Neutrophil (primary cell): Measurements from ENCODE around the gene LEF1.
A peak's percentile ranks its signal among the peaks of the same experiment; 100 is the strongest.

Experiments
- H3K27ac ChIP-seq: fragments of 200-600 bp; sonication (generic); 2 replicates; pipeline ENCODE4 v1.5.1; 2016; ENCODE audit warnings: mild to moderate bottlenecking, moderate library complexity
- H3K27me3 ChIP-seq: fragments of 200-600 bp; sonication (generic); 2 replicates; pipeline ENCODE4 v1.6.0; 2016; ENCODE audit warnings: mild to moderate bottlenecking
- H3K36me3 ChIP-seq: fragments of 200-600 bp; sonication (generic); 2 replicates; pipeline ENCODE4 v1.5.1; 2017
- H3K4me1 ChIP-seq, 2 experiments: fragments of 200-600 bp in 1 of 2; sonication (generic) in 1 of 2; 1 replicate in 1 of 2; 2 replicates in 1 of 2; pipeline versions ENCODE4 v1.5.1 to v1.6.1; 2013 to 2016; ENCODE audit warnings: low read depth in 1 of 2, low read length in 1 of 2, mild to moderate bottlenecking in 1 of 2, moderate library complexity in 1 of 2; ENCODE audit not compliant: control insufficient read depth in 1 of 2, insufficient read depth in 1 of 2
- H3K4me3 ChIP-seq, 2 experiments: fragments of 200-600 bp in 1 of 2; sonication (generic) in 1 of 2; 1 replicate in 1 of 2; 2 replicates in 1 of 2; pipeline ENCODE4 v1.5.1; 2013 to 2016; ENCODE audit warnings: low read depth in 1 of 2, low read length in 1 of 2, mild to moderate bottlenecking in 1 of 2, moderate library complexity in 1 of 2
- H3K9me3 ChIP-seq: fragments of 200-600 bp; sonication (generic); 2 replicates; pipeline ENCODE4 v1.5.1; 2016
- TF ChIP-seq, protein P1 (sequence below): fragments of 200-600 bp; sonication (generic); IDR thresholded peaks from 2 replicates; pipeline ENCODE4 v1.5.1; 2016; ENCODE audit warnings: antibody characterized with exemption

Gene LEF1

DNA sequence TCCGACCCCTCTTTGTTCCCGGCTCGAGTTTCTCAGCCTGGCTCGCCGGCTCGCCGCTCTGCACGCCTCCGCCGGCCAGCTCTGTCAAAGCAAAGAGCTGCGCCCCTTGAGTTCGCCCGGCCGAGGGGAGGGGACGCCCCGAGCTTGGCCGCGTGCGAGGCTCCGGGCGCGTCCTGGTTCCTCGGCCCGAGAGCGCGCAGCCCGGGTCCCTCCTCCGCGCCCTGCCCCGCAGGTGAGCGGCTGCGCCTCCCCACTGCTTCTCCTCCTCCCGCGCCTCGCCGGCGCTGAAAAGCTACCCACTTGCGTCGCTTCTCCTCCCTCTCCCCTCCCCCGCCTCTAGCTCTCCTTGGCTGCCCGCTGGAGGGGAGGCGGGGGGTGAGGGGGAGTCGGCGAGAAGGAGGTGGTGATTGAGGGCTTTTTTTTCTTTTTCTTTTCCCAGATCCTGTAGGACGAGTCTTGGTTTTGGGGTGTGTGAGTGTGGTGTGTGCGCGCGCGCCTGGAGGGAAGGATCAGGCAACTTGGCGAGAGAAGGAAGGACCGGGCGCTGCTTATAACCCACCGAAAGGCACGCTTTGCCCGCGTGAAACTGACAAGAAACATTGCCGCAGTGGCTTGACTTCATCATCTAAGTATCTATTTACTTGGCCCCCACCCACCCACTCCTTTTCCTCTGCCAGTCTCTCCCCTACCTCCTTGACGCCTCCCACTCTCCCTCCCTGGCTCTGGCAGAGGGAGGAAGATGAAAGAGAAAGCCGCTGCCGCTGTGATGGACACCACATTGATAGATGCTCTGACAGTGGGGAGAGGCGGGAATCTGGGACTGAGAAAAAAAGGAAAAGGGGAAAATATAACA, at the start of gene LEF1:
LEF1 (minus strand) TSS at position 262 of the 853 bp plus-strand sequence. CDS start 1,165 bp downstream, outside the sequence.
- TF ChIP-seq, protein P1, sequence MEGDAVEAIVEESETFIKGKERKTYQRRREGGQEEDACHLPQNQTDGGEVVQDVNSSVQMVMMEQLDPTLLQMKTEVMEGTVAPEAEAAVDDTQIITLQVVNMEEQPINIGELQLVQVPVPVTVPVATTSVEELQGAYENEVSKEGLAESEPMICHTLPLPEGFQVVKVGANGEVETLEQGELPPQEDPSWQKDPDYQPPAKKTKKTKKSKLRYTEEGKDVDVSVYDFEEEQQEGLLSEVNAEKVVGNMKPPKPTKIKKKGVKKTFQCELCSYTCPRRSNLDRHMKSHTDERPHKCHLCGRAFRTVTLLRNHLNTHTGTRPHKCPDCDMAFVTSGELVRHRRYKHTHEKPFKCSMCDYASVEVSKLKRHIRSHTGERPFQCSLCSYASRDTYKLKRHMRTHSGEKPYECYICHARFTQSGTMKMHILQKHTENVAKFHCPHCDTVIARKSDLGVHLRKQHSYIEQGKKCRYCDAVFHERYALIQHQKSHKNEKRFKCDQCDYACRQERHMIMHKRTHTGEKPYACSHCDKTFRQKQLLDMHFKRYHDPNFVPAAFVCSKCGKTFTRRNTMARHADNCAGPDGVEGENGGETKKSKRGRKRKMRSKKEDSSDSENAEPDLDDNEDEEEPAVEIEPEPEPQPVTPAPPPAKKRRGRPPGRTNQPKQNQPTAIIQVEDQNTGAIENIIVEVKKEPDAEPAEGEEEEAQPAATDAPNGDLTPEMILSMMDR: no peak
- Histone ChIP-seq H3K36me3 (no peaks in the 10 kb centered on the region), H3K4me1 (peaks cover 36 to 48% of the 10 kb centered on the region in 2 experiments), H3K4me3 (peak within 1 kb of the TSS; percentile 38 to 45), H3K27me3 (peaks cover 100% of the 10 kb centered on the region), H3K9me3 (no peaks in the 10 kb centered on the region), H3K27ac (no peak within 1 kb of the TSS)

DNA sequence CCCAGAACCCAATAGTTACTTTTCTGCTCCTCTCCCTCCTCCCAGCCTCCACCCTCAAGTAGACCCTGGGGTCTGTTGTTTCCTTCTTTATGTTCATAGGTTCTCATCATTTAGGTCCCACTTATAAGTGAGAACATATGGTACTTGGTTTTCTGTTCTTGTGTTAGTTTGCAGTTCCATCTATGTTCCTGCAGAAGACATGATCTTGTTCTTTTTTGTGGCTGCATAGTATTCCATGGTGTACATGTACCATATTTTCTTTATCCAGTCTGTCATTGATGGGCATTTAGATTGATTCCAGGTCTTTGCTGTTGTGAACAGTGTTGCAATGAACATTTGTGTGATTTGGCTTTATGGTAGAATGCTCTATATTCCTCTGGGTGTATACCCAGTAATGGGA, 47.8 kb upstream of the LEF1 start:
- Histone ChIP-seq H3K27me3 (no peaks in the 10 kb centered on the region), H3K4me3 (no peak overlapping the region), H3K27ac (no peak overlapping the region), H3K4me1 (no peaks in the 10 kb centered on the region), H3K36me3 (no peaks in the 10 kb centered on the region), H3K9me3 (no peaks in the 10 kb centered on the region)
- TF ChIP-seq, protein P1: no peak

DNA sequence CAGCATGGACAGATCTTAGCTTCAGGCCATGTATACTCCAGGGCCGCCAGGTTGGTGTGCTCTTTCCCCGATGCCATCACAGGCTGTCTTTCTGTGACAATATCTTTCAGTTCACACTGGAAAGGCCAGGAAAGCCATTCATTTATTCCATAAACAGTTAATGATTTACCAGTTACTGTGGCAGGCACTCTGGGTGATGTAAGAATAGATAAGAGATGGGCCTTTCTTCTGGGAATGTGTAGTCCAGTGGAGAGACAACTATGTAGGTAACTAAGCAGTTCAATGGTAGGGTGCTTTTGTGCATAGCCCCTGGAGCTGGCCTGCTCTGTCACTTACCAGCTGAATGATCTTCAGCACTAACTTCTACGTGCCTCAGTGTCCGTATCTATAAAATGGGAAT, 46.3 kb upstream of the LEF1 start:
- Histone ChIP-seq H3K9me3 (no peaks in the 10 kb centered on the region), H3K36me3 (no peaks in the 10 kb centered on the region)
- TF ChIP-seq, protein P1: no peak

DNA sequence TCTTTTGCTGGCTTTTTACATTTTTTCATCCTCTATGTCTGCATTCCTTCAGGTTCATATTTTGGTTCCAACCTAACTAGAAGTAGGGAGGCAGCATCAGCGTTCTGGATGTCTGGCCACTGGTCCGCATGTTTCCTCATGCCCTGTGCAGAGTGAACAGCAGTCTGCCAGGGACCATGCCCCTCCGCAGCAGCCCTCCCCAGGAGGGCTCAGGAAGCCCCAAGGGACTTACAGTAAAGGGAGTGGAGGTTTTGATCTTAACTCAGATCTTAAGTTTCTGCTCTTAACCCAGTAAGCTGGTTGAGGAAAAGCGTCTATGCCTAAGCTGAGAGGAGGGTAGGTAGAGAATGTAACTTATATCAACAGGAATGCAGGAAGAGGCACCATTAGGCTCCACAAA, 45.0 kb upstream of the LEF1 start:
- Histone ChIP-seq H3K4me3 (no peak overlapping the region), H3K9me3 (no peaks in the 10 kb centered on the region), H3K4me1 (no peaks in the 10 kb centered on the region), H3K27ac (no peak overlapping the region), H3K36me3 (no peaks in the 10 kb centered on the region), H3K27me3 (no peaks in the 10 kb centered on the region)
- TF ChIP-seq, protein P1: no peak

More for the DNA sequence above, 46.3 kb upstream of the LEF1 start:
- Histone ChIP-seq H3K27ac (no peak overlapping the region), H3K27me3 (no peaks in the 10 kb centered on the region), H3K4me3 (no peak overlapping the region), H3K4me1 (no peaks in the 10 kb centered on the region)

DNA sequence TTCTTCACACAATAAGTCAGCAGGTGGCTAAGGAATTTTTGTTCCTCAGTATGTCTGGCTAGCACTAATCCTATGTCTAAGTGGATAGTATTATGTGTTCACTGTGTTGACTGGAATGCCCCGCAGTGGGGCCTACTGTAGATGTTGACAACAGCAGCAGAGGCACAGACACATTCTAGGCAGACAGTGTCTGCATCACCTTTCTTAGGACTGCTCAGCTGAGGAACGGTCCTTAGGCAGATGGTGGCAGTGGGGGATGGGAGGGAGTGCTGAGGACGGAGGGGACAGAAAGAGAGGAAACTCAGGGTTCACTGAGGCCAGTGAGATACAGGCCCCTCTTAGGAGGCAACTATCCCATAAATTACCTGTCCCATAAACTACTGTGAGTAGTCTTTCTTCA, 44.6 kb upstream of the LEF1 start:
- Histone ChIP-seq H3K27ac (no peak overlapping the region), H3K9me3 (no peaks in the 10 kb centered on the region), H3K36me3 (no peaks in the 10 kb centered on the region), H3K27me3 (no peaks in the 10 kb centered on the region), H3K4me3 (no peak overlapping the region), H3K4me1 (no peaks in the 10 kb centered on the region)
- TF ChIP-seq, protein P1: no peak
